ENCODE results near the gene NEURL3.

The NEURL3 gene

DNA sequence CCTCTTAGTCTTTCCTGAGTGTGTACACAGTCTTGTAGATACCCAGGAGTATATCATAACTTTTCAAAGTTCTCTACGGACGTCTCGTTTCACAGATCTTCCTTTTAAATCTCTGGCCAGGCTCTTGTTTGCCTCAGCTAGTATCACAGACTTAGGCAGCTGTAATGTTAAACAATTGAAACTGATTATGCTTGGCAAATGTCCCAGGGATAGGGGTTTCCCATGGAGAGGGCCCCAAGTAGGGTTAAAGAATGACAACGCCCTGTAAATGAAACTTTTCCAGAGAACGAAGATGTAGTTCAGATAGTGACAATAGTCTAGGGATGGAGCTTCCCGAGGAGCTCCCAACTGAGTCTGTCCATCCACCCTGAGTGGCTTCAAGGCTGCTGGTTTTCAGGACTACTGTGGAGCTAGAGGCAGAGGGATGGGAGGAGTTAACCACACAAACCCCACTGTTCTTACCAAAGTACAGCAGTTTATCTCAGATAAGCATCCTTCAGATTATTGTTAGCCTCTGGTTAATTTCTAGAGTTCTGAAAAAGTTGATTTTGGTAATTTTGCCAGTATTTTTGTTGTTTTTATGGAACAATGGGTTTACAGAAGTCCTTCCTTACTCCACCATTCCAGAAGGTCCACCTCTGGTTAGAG lies 9.1 kb downstream of the NEURL3 start:
- Histone ChIP-seq H3F3A (ENCODE audit: low read depth) (no peaks in the 10 kb centered on the region), H3K27me3 (ENCODE audit: insufficient read depth, low read length, poor library complexity, severe bottlenecking) (no peaks in the 10 kb centered on the region), H2AFZ (ENCODE audit: low read length) (no peak overlapping the region), H3K36me3 (ENCODE audit: insufficient read depth, low read length) (no peaks in the 10 kb centered on the region), H3K4me3 (ENCODE audit: low read length, poor library complexity, severe bottlenecking) (no peak overlapping the region), H3K4me1 (ENCODE audit: insufficient read depth, low read length, poor library complexity, severe bottlenecking) (no peaks in the 10 kb centered on the region), H3K4me2 (ENCODE audit: low read depth, low read length, poor library complexity, severe bottlenecking) (no peak overlapping the region), H3K9me3 (ENCODE audit: insufficient read depth, low read depth, low read length) (peaks cover 3% of the 10 kb centered on the region; the same call in 1 of the 2 replicates), H3K79me2 (ENCODE audit: insufficient read depth, low read length) (no peaks in the 10 kb centered on the region), H3K9ac (ENCODE audit: low read depth, low read length, poor library complexity, severe bottlenecking) (no peak overlapping the region), H3K9me2 (replicated peaks; ENCODE audit: low read depth, low read length) (no peaks in the 10 kb centered on the region), H4K20me1 (ENCODE audit: insufficient read depth, low read length, poor library complexity, severe bottlenecking) (no peaks in the 10 kb centered on the region)
- TF ChIP-seq EZH2phosphoT487 (IDR thresholded peaks at IDR 0.05; ENCODE audit: borderline replicate concordance): no peak
- TF ChIP-seq, protein P1, sequence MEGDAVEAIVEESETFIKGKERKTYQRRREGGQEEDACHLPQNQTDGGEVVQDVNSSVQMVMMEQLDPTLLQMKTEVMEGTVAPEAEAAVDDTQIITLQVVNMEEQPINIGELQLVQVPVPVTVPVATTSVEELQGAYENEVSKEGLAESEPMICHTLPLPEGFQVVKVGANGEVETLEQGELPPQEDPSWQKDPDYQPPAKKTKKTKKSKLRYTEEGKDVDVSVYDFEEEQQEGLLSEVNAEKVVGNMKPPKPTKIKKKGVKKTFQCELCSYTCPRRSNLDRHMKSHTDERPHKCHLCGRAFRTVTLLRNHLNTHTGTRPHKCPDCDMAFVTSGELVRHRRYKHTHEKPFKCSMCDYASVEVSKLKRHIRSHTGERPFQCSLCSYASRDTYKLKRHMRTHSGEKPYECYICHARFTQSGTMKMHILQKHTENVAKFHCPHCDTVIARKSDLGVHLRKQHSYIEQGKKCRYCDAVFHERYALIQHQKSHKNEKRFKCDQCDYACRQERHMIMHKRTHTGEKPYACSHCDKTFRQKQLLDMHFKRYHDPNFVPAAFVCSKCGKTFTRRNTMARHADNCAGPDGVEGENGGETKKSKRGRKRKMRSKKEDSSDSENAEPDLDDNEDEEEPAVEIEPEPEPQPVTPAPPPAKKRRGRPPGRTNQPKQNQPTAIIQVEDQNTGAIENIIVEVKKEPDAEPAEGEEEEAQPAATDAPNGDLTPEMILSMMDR (conservative IDR thresholded peaks at IDR 0.05; ENCODE audit: low read length): no peak

DNA sequence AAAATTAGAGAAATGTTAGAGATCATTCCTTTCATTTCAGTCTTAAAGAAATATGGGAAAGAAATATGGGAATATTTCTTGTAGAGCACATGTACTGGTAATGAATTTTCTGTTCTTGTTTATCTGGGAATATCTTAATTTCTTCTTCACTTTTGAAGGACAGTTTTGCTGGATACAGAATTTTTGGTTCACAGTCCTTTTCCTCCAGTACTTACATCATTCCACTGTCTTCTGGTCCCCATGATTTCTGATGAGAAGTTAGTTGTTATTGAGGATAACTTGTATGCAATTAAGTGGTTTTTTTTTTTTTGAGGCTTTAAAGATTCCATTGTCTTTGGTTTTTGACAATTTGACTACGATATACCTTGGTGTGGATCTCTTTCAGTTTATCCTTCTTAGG lies 11.0 kb downstream of the NEURL3 start:
- no peak overlapping the region for H3K9ac ChIP-seq (ENCODE audit: low read depth, low read length, poor library complexity, severe bottlenecking)
- H4K20me1 ChIP-seq (ENCODE audit: insufficient read depth, low read length, poor library complexity, severe bottlenecking): no peaks in the 10 kb centered on the region
- no peaks in the 10 kb centered on the region for H3K4me1 ChIP-seq (ENCODE audit: insufficient read depth, low read length, poor library complexity, severe bottlenecking)
- no peaks in the 10 kb centered on the region for H3F3A ChIP-seq (ENCODE audit: low read depth)
- H3K4me3 ChIP-seq (ENCODE audit: low read length, poor library complexity, severe bottlenecking): no peak overlapping the region
- H3K36me3 ChIP-seq (ENCODE audit: insufficient read depth, low read length): no peaks in the 10 kb centered on the region
- no peak overlapping the region for H3K4me2 ChIP-seq (ENCODE audit: low read depth, low read length, poor library complexity, severe bottlenecking)
- H3K27me3 ChIP-seq (ENCODE audit: insufficient read depth, low read length, poor library complexity, severe bottlenecking): no peaks in the 10 kb centered on the region
- peaks cover 3% of the 10 kb centered on the region; the same call in 1 of the 2 replicates for H3K9me3 ChIP-seq (ENCODE audit: insufficient read depth, low read depth, low read length)
- no peaks in the 10 kb centered on the region for H3K79me2 ChIP-seq (ENCODE audit: insufficient read depth, low read length)
- no peak overlapping the region for H2AFZ ChIP-seq (ENCODE audit: low read length)
- H3K9me2 ChIP-seq (replicated peaks; ENCODE audit: low read depth, low read length): no peaks in the 10 kb centered on the region
- no peak for TF ChIP-seq EZH2phosphoT487 (IDR thresholded peaks at IDR 0.05; ENCODE audit: borderline replicate concordance)
- TF ChIP-seq, protein P1 (conservative IDR thresholded peaks at IDR 0.05; ENCODE audit: low read length): no peak

DNA sequence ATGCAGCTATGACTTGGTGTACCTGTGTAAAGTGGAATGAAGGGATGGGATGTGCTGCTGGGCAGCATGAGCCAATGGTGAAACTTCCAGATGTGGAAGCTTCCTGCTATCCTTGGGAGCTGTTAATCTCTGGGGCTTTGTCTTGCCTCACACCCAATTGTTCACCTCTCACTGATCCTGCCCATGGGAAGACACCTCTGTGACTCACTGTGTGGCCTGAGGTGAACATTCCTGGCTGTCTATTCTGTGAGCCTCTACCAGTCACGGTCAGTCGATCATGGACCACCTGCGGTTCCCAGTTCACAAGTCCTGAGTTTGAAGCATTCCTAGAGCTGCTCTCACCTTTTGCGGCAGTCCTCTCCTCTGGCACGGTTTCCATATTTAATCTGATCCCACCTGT lies 12.1 kb downstream of the NEURL3 start:
- Histone ChIP-seq H3K4me1 (ENCODE audit: insufficient read depth, low read length, poor library complexity, severe bottlenecking) (no peaks in the 10 kb centered on the region), H2AFZ (ENCODE audit: low read length) (no peak overlapping the region), H3K27me3 (ENCODE audit: insufficient read depth, low read length, poor library complexity, severe bottlenecking) (no peaks in the 10 kb centered on the region), H3K79me2 (ENCODE audit: insufficient read depth, low read length) (no peaks in the 10 kb centered on the region), H3K4me2 (ENCODE audit: low read depth, low read length, poor library complexity, severe bottlenecking) (no peak overlapping the region), H4K20me1 (ENCODE audit: insufficient read depth, low read length, poor library complexity, severe bottlenecking) (no peaks in the 10 kb centered on the region), H3K9ac (ENCODE audit: low read depth, low read length, poor library complexity, severe bottlenecking) (no peak overlapping the region), H3F3A (ENCODE audit: low read depth) (no peaks in the 10 kb centered on the region), H3K4me3 (ENCODE audit: low read length, poor library complexity, severe bottlenecking) (no peak overlapping the region), H3K9me2 (replicated peaks; ENCODE audit: low read depth, low read length) (no peaks in the 10 kb centered on the region), H3K36me3 (ENCODE audit: insufficient read depth, low read length) (no peaks in the 10 kb centered on the region), H3K9me3 (ENCODE audit: insufficient read depth, low read depth, low read length) (peaks cover 3% of the 10 kb centered on the region; the same call in 1 of the 2 replicates)
- TF ChIP-seq, protein P1 (conservative IDR thresholded peaks at IDR 0.05; ENCODE audit: low read length): no peak
- no peak for TF ChIP-seq EZH2phosphoT487 (IDR thresholded peaks at IDR 0.05; ENCODE audit: borderline replicate concordance)
